ENCODE data around the gene DBNDD2.
A peak's percentile ranks its signal among the peaks of the same experiment; 100 is the strongest.

Gene DBNDD2

GRCh38 chr20:45407783-45408645 is at the start of gene DBNDD2:
DBNDD2 (plus strand) TSS chr20:45408289; CDS start chr20:45408468, 179 bp downstream.
- no peak for DNase-seq

DNA sequence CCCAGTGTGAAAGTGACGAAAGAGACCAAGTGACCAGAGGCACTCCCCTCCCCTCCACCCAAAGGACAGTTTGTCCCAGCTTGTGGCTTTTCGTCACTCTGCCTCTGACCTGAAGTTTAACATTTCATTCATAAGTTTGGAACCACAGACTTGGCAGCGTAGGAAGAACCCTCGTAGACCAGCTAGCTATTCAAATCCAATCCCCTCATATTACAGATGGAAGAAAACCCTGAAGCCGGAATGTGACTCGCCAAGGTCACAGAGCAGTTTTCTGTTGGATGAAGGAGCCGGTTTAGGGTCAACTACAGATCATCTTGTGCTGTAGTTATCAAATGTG is 49.1 kb upstream of the DBNDD2 start:
- no peak for DNase-seq

GRCh38 chr20:45359406-45360148 is 48.5 kb upstream of the DBNDD2 start:
- no peak for DNase-seq

DNA sequence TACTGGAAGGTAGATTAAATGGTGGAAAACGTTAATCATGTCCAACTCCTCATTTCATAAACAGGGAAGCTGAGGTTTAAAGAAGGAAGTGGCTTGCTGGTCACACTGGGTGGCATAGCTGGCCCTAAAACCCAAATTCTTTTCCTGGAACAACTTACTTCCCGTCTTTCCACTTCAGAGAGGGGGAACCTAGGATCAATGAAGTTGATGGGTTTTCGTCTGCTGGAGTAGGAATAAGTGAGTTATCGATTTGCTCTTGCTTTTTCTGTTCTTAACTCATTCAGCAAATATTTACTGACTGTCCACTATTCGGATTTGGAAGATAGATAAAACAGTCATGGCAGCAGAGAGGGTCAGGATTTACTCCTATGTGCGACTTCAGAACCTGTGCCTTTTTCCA is 46.3 kb upstream of the DBNDD2 start:
- no peak for DNase-seq

- peak; percentile 95 to 98 for DNase-seq
Observed at GRCh38 chr20:45362804-45363610, 45.1 kb upstream of the DBNDD2 start, which contains the start of gene SYS1. SYS1 (plus strand) TSS chr20:45363156; CDS start chr20:45363532, 376 bp downstream.

- DNase-seq, result no peak
Observed at GRCh38 chr20:45363611-45364492, 44.2 kb upstream of the DBNDD2 start.

DNA sequence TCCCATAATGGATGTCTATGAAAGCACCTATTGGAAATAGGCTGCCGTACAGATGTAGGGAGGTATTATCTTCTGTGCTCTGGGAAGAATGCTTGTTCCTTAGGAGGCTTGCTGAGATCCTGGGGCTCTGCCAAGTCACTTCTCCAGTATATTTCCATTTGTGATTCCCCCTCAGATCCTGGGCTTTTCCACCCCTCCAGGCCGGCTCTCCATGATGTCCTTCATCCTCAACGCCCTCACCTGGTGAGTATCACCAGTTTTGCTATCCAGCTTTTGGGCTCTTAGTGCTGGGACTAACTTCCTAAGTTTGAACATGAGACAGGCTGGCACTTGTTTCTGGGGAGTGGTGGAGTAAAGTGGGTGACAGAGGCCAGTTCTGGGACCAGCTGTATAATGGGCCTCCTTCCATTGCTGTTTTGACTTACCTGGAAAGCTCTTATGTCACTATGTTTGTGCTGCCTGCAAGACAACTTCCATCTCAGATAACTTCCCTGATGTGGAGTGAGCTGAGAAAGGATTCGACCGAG is 42.6 kb upstream of the DBNDD2 start:
- no peak for DNase-seq

DNA sequence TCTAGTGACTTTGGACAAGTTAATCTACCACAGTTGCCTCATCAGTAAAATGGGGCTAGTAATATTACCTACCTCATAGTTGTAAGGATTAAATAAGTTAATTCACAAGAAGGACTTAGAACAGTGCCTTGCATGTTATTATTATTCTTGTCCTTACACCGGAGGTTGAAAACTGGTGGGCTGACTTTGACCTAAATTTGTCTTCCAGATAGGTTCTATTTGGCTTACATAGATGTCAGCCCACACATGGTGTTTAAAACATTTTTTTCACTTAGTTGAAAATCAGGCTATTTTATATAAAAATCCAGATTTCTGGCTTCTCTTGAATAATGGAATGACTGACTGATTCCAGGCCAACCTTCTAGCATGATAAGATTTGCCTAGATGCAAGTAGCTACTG is 41.9 kb upstream of the DBNDD2 start:
- DNase-seq, result no peak

- no peak for DNase-seq
Observed at GRCh38 chr20:45366631-45367030, 41.5 kb upstream of the DBNDD2 start.

DNA sequence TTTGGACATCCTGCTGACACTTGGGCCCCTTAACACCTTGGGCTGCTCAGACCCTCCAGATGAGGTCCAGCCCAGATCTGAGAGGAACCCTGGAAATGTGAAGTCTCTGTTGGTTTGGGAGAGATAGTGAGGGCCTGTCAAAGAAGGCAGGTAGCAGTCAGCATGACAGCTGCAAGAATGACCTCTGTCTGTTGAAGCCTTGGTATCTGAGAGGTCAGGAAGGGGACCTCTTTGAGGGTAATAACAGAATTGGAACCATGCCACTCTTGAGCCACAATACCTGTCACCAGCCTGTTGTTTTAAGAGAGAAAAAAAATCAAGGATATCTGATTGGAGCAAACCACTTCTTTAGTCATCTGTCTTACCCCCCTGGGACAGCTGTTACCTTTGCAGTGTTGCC is 41.0 kb upstream of the DBNDD2 start:
- DNase-seq, result no peak

GRCh38 chr20:45368221-45368980 is 39.7 kb upstream of the DBNDD2 start:
- DNase-seq, result no peak

GRCh38 chr20:45370571-45371160 is 37.4 kb upstream of the DBNDD2 start:
- DNase-seq, result no peak

DNA sequence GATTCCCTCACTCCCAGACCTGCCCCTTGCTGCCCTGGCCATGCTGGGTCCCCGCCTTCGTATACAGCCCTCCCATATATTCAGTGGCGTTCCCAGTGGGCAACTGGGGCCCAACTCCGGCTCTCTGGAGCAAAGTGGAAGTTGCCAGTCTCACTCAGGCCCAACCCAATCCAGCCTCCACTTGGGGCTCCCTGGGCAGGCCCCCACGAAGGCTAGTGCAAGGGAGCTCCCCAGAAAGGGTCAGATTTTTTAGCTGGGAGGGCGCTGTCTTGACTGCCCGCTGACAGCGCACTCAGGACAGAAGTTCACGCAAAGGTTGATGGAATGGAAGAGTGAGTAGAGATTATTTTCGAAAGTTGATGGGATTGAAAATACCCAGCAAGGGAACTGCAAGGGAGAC is 35.8 kb upstream of the DBNDD2 start:
- no peak for DNase-seq

DNA sequence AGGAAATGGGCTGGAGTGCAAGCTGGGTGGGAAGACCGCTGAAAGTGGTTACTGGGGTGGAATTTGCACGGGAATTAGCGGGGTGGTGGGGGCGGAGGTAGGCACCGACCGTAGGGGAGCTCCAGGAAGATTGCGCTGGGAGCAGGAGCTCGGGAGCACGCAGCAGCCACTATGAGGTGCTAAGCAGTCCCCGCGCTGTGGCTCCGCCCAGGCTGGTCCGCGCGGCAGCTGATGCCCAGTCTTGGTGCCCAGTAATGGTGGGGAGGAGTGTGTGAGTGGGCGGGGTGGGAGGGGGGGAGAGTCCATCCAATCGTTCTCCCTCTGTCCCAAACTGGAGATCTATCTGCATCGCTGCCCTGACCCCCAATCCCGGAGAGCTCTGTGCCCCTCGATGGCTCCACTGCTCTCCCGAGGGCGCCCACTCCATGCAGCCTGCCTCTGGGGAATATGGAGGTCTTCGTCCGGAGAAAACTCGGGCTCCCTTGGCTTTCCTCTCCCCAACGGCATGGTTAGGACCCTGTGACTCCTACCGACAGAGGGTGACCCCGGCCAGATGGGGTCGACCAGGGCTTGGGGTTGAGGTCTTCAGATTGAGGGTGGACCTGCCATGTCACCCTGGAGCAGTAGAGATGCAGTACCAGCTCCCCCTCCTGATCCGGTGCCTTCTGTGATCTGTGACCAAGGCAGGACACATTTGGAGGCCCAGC is 35.3 kb upstream of the DBNDD2 start:
- DNase-seq, result no peak

DNA sequence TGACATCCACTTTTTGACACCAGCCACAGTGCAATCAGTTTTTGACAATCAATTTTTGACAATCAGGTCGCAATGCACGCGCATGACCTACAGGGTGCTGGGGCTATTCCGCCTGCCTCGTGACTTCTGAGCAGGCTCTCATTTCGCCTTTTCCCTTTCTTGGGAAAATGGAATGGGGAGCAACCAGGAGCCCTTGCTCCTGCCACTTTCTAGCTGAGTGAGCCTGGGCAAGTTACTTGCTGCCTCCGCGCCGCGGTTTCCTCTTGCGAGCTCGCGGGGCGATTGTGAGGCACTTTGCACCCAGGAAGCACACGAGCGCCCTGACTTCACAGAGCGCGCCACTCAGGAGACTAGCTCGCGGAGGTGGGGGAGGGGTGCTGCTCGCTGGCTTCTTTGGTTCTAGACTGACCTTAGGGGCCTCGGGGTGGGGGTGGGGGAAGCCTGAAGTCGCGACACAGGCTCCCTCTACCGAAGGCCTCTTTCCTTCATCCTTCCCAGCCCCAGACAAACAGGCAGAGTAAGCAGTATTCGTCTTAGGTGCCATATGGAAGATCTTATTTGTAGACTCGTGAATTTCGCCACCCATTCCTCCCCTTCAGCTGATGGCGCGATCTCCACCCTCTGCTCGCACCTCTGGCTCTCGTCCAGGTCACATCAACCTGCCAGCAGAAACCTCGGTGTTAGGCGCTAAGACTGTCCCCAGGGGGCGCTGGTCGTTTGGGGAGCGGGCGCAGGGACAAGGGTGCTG is 34.6 kb upstream of the DBNDD2 start:
- DNase-seq, result peak in 1 of 2 experiments; percentile 77

GRCh38 chr20:45374101-45374467 is 34.0 kb upstream of the DBNDD2 start:
- no peak for DNase-seq

DNA sequence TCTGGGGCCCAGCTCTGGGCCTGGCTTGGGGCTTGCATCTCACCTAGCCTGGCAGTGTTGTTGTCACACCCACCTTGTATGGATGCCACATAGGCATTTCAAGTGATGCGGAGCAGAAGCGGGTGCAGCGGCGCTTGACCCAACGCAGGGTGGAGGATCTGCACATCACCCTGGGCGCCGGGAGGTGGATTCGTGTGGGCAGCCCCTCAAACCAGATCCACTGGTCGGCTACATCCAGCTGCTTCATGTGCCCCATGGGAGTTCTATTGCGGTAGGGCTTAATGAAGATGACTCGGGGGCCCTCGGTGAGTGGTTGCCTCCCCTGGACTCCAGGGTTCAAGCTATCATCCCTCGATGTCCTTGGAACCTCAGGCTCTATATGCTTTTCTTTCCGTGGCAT is 33.1 kb upstream of the DBNDD2 start:
- DNase-seq, result no peak

GRCh38 chr20:45377269-45377668 is 30.8 kb upstream of the DBNDD2 start:
- no peak for DNase-seq

DNA sequence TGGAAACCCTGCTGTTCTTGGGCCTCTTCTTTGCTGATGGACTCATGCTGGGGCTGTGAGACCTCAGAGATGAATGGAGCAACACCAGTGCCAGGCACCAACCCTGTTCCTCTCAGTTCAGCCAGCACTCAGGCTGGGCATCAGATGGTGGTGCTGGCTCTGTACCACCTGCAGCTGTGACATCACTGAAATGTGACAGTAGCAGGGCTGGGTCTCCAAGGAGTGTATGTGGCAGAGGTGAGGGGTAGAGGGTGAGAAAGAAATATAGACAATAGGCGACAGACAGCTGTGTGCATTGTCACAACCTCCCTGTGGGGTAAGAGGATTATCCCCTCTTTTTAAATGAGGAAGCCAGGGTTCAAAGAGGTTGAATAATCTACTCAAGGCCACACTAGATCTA is 29.9 kb upstream of the DBNDD2 start, which contains the start of gene TP53TG5:
TSS of gene TP53TG5 (minus strand) at position 135 of the 400 bp plus-strand sequence. CDS start at position 46, 89 bp downstream.
- no peak for DNase-seq
